IPS-18a (cell line): ENCODE results near the gene JADE1.

ENCODE experiments used
- H3K27ac ChIP-seq: one replicate; pipeline ENCODE4 v1.5.1; 2013; ENCODE audit warnings: low read length
- H3K27me3 ChIP-seq: one replicate; pipeline ENCODE4 v1.6.1; 2013; ENCODE audit warnings: mild to moderate bottlenecking, low read length; ENCODE audit not compliant: control insufficient read depth, insufficient read depth
- H3K36me3 ChIP-seq: one replicate; pipeline ENCODE4 v1.6.1; 2013; ENCODE audit warnings: low read depth, low read length; ENCODE audit not compliant: control insufficient read depth
- H3K4me1 ChIP-seq: one replicate; pipeline ENCODE4 v1.6.1; 2013; ENCODE audit warnings: low read depth, low read length; ENCODE audit not compliant: control insufficient read depth
- H3K4me3 ChIP-seq: one replicate; pipeline ENCODE4 v1.5.1; 2013; ENCODE audit warnings: low read length
- H3K9ac ChIP-seq: one replicate; pipeline ENCODE4 v1.6.1; 2013; ENCODE audit warnings: mild to moderate bottlenecking, low read length, moderate library complexity
- H3K9me3 ChIP-seq: one replicate; pipeline ENCODE4 v1.6.1; 2013; ENCODE audit warnings: low read depth, low read length; ENCODE audit not compliant: control insufficient read depth

Gene JADE1

DNA sequence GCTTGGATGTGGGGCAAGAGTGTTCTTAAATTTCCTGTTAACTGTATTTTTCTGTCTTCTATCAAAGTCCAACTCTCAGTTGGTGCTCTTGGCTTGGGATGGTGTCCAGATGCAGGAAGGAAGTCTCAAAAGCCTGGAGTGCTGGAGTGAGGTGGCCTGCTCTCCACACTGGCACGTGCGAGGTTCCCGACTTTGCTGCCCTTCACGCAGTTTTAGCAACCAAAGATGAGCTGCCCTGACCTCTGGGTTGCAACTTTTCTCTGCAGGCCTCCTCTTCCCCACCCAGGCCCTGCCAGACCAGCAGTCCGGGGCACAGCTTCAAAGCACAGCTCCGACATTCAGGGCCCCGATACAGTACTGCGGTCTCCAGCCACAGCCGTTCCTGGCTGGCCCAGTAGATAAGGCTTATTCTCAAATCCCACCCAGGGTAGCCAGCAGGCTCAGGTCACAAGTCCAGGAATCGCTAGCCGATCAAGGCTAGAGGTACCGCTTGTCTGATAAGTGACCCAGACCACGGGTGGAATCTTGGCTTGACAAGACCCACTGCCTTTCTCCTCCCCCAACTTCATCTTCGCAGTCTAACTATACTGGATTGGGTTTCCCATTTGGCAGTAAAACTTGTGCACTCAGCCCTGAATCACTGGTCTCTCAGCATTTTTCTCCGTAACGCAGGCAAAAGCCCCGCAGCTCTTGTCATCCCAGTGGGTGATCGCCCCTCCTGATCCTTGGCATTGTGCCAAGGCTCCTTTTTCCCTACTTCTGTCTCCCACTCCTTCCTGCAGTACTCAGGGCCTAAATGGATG lies 21.8 kb upstream of the JADE1 start:
- Histone ChIP-seq H3K9ac (no peak overlapping the region), H3K36me3 (no peaks in the 10 kb centered on the region), H3K4me1 (no peaks in the 10 kb centered on the region), H3K9me3 (no peaks in the 10 kb centered on the region), H3K4me3 (no peak overlapping the region), H3K27me3 (no peaks in the 10 kb centered on the region), H3K27ac (no peak overlapping the region)

DNA sequence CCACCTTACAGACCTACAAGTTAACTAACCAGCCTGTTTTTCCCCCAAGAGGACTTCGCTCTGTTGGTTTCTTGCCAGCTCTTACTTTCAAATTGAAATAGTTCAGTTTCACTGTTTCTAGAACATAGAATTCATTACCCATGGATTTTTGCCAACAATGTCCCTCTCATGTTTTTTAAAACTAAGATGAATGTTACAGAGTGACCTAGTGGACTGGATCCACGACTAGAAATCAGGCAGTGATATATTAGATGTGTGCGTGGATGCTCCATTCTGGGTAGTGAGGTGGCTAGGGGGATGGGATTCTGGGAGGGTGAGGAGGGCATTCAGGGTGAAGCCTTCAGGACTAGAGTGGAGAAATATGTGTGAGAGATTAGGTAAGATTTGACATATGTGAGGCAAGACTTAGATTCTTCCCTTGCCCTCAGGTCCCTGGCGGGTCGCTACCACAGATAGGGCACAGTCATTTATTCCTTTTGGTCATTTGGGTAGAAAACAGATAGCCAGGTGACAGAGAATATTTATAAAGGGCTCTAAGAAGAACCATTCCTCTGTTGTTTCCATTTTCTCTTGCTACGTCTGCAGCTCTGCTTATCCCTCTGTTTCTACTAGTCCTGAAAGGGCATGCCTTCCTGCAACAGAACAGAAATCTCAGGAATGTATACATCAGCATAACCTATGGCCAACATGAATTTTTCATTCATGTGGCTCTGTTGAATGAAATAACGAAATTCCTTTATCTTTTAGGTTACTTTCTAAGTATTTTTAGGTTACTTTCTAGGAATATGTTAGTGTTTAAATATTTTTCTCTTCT lies 15.4 kb upstream of the JADE1 start:
- H3K9ac ChIP-seq, result no peak overlapping the region
- H3K27me3 ChIP-seq, result no peaks in the 10 kb centered on the region
- H3K9me3 ChIP-seq, result no peaks in the 10 kb centered on the region
- no peak overlapping the region for H3K4me3 ChIP-seq
- H3K36me3 ChIP-seq, result no peaks in the 10 kb centered on the region
- H3K4me1 ChIP-seq, result peaks cover 7% of the 10 kb centered on the region
- H3K27ac ChIP-seq, result no peak overlapping the region

DNA sequence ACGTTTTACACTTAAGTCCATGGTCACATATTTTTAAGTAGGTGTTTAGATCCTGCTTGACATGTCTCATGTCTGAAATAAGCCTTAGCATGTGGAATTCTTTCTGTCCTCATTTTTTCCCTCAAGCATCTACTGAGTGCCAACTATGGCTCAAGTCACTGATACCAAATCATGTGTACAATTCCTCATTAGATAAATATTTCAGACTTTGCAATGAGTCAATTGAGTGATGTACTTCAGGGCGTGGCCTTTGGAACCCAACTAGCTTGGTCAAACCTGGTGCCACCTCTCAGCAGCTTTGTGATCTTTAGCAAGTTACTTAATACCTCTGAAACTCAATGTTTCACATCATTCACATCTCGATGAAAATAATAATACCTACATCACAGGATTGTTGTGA lies 12.6 kb upstream of the JADE1 start:
- no peak overlapping the region for H3K9ac ChIP-seq
- no peak overlapping the region for H3K4me3 ChIP-seq
- peaks cover 26% of the 10 kb centered on the region for H3K4me1 ChIP-seq
- H3K36me3 ChIP-seq, result no peaks in the 10 kb centered on the region
- no peak overlapping the region for H3K27ac ChIP-seq
- no peaks in the 10 kb centered on the region for H3K27me3 ChIP-seq
- no peaks in the 10 kb centered on the region for H3K9me3 ChIP-seq

DNA sequence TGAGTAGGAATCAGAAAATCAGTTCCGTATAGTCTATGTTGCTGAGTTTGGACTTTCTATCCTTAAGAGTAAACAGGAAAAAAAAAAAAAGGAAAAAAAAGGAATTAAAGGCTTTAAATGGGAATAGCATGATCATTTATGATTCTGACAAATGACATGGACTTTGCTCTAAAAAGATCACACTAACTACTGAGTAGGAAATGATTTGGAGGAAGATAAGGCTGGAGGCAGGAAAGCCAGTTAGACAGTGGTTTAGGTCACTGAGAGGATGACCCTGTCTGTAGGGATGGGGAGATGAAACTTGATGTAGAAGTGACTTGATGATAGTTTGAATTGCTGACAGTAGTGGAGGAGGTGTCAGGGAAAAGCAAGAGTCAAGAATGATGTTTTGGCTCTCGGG lies 9.2 kb upstream of the JADE1 start:
- Histone ChIP-seq H3K4me3 (no peak overlapping the region), H3K9ac (no peak overlapping the region), H3K9me3 (no peaks in the 10 kb centered on the region), H3K4me1 (peaks cover 48% of the 10 kb centered on the region), H3K27ac (no peak overlapping the region), H3K27me3 (no peaks in the 10 kb centered on the region), H3K36me3 (no peaks in the 10 kb centered on the region)

DNA sequence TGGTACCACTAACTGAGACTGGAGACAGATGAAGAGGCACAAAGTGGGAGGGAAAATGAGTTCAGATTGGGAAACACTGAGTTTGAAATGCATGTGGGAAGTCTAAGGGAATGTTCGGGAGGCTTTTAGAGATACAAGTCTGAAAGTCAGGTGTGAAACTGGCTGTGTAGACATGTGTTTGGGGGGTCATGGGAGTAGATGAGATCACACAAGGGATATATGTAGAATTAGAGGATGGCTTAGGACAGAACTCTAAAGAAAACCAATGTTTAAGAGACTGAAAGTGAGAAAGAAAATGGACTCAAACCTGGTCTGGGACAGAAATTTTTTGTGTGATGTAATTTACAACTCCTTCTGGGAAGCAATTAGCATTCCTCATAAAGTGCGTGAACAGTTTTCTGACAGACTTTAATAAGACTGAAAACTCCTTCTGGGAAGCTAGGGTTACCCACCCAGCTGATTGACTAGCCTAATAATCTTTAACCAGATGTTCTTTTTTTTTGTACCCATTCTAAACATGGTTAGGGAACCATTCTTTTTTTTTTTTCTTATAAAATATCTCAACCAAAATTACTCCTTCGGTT lies 8.7 kb upstream of the JADE1 start:
- no peak overlapping the region for H3K27ac ChIP-seq
- H3K9ac ChIP-seq, result no peak overlapping the region
- H3K9me3 ChIP-seq, result no peaks in the 10 kb centered on the region
- H3K4me3 ChIP-seq, result no peak overlapping the region
- no peaks in the 10 kb centered on the region for H3K27me3 ChIP-seq
- peaks cover 48% of the 10 kb centered on the region for H3K4me1 ChIP-seq
- no peaks in the 10 kb centered on the region for H3K36me3 ChIP-seq

DNA sequence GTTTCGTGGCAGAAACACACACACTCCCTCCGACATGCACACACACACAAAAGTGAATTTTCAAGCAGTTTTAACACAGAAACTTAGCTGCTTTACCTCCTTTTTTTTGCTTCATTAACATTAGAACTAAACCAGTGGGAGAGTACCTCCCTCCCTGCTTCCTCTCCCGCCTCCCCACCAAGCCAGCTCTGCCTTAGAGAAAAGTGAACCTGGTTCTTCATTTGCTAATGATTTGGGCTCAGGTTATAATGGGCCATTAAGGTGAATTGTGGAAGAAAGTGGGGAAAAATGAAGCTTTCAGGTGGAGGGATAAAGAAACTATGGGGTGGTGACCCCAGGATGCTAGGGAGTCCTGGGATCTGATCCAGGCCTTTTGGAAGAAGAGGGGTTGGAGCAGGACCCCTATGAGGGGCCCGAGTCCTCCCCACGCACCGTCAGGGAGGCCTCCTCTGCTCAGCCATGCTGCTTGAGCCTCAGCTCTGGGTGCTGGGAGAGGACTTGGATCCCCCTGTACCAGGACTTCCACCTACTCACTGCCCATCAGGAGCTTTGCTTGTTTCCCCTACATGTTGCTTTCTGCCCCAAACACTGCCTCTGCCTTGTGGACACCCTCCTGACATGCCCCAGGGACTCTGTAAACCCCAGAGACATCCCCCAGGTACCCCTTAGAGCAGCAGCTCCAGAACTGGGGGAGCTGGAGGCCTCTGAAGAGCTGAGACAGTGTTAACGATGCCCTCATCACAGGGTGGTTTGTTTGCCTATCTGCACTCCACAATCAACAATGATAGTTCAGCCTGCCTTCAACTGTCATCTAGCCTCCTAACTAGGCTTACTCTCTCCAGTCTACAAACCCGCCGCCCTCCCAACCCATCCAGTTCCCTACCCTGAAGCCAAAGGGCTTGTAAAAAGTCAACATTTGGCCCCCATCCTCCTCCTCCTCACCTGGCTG lies 6.5 kb upstream of the JADE1 start:
- Histone ChIP-seq H3K27me3 (no peaks in the 10 kb centered on the region), H3K27ac (peak overlapping the region; percentile 54), H3K4me3 (peak overlapping the region; percentile 4), H3K9ac (peak overlapping the region; percentile 2), H3K36me3 (no peaks in the 10 kb centered on the region), H3K9me3 (no peaks in the 10 kb centered on the region), H3K4me1 (peaks cover 51% of the 10 kb centered on the region)

DNA sequence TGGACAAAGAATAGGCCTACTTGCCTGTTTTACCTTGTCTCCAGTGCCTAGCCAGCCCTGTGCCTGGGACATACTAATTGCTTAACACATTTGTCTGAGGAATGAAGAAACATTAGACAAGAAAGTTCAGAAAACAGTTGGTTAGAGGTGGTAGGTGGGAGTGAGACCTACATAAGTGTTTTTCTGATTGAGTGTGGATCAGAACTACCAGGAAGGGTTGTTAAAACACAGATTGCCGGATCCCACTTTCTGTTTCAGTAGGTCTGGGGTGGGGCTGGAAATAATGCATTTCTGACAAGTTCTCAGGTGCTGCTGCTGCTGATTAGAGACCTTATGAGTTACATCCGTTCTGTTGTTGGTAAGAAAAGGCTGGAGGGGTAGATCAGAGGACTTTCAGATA lies 5.7 kb upstream of the JADE1 start:
- Histone ChIP-seq H3K27ac (peak overlapping the region; percentile 54), H3K9me3 (no peaks in the 10 kb centered on the region), H3K36me3 (no peaks in the 10 kb centered on the region), H3K9ac (no peak overlapping the region), H3K4me3 (no peak overlapping the region), H3K4me1 (peaks cover 54% of the 10 kb centered on the region), H3K27me3 (no peaks in the 10 kb centered on the region)

DNA sequence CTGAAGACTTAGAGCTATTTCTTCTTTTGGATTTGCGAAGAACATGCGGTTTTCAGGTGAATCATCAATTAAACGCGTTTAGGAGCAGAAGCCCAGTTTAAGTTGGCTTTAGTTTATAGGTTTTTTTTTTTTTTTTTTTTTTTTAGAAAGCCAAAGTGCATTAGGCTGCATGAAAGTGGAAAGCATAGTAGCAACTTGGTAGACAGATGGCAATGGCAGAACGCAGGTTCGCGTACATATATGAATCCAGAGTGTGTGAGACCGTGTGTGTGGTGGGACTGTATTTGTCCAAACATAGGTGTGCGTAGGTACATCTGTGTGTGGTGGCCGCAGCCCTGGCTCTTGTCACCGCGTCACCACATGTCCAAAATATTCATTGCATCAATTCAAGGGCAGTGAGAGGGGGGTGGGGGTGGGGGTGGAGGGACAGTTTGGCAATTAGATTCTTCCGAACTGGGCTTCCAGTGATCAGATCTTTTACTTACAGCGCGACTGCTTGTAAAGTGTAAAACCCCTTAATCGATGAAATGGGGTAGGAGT lies 901 bp downstream of the JADE1 start:
- no peaks in the 10 kb centered on the region for H3K36me3 ChIP-seq
- H3K9ac ChIP-seq, result peak overlapping the region; percentile 99
- peaks cover 20% of the 10 kb centered on the region for H3K4me1 ChIP-seq
- H3K27ac ChIP-seq, result peak overlapping the region; percentile 96
- H3K27me3 ChIP-seq, result no peaks in the 10 kb centered on the region
- H3K9me3 ChIP-seq, result no peaks in the 10 kb centered on the region
- peak overlapping the region; percentile 98 for H3K4me3 ChIP-seq

DNA sequence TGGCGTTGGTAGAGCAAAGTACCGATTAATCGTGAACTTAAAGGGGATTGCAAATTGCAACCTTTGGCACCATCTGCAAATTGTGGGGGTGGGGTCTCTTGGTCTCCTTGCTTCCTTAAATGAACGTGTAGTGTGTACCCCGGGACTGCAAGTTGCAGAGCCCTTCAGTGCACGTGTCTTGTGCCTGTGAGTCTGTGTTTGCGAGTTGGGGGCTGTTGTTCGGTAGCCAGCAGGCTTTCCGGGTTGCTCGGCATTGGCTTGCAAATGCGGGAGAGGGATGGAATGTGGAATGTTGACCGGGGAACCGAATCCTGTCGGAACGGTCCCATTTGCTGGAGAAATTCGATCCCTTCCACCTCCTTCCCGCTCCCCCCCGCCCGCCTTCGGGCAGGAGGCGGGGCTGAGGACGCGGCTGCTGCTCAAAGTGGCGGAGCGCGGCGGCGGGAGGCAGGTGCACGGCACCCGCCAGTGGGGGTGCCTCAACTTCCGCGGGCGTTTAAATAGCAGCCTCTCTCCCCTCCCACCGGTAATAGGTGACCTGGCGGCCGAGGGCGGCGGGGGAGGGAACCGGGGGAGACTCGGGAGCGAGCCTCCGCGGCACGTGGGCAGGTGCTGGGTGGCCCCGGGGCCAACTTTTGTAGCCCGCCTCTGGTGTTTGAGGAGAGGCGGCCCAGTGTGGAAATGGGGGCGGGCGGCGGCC lies 1.5 kb downstream of the JADE1 start:
- Histone ChIP-seq H3K9me3 (no peaks in the 10 kb centered on the region), H3K36me3 (peaks cover 2% of the 10 kb centered on the region), H3K4me1 (peaks cover 26% of the 10 kb centered on the region), H3K27me3 (no peaks in the 10 kb centered on the region), H3K4me3 (peak overlapping the region; percentile 98), H3K27ac (peak overlapping the region; percentile 96), H3K9ac (peak overlapping the region; percentile 99)

DNA sequence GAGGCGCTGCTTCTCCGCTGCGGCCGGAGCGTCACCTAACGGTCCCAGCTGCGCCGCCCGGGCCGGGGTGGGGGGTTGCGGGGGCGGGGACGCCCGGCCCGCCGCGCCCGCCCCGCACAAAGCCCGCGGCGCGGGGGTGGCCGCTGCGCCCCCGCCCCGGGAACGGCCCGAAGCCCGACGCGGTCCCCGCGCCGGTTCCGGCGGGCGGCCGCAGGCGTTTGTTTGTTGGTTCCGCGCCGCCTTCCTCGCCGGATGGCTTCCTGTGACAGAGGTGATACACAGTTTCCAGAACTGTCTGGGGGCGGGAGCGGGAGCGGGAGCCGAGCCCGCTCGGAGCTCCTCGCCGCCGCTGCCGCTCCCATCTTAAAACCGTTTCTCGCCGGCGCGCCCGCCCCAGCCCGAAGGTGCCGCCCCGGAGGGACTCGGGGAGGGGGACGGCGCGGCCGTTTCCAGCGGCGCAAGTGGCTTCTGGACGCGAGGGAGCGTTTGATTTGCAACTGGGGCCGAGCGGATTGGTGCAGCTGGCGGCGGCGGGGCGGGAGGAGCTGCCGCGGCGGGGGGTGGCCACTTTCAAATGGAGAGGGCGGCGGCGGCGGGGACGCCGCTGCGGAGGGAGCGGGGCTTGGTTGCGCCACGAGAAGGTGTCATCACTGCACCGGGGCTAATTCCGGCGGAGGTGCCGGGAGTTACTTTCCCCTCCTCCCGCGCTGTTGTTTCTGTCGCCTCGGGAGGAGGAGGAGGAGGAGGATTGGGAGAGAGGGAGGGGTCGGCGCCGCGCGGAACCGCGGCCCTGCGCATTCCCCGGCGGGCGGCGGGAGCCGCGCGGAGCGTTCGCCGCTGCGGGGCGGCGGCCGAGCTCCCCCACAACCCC lies 2.3 kb downstream of the JADE1 start:
- Histone ChIP-seq H3K4me3 (peak overlapping the region; percentile 98), H3K9ac (peak overlapping the region; percentile 99), H3K36me3 (peaks cover 9% of the 10 kb centered on the region), H3K27me3 (no peaks in the 10 kb centered on the region), H3K9me3 (no peaks in the 10 kb centered on the region), H3K4me1 (peaks cover 33% of the 10 kb centered on the region), H3K27ac (peak overlapping the region; percentile 81)
